OCI-LY3 (cell line): Measurements from ENCODE around the gene CCDC7.
A peak's percentile ranks its signal among the peaks of the same experiment; 100 is the strongest.
"Not testable (repeated sequence)": the region's sequence is repeated elsewhere in the genome, so short reads cannot be mapped to it uniquely, and the experiment has no call there.

Experiments
- H2AFZ ChIP-seq: fragments of 200-600, 300-600 bp; shearing (Covaris generic); 2 replicates; pipeline ENCODE4 v1.6.0; 2014; ENCODE audit warnings: antibody characterized with exemption, low read depth, low read length
- H3K27ac ChIP-seq: fragments of 200-600, 300-600 bp; sonication (generic); 2 replicates; pipeline ENCODE4 v1.5.1; 2014; ENCODE audit warnings: mild to moderate bottlenecking, low read length, moderate library complexity, mixed read lengths
- H3K27me3 ChIP-seq: fragments of 200-600, 300-600 bp; sonication (generic); 2 replicates; pipeline ENCODE4 v1.6.1; 2014; ENCODE audit warnings: low read depth, low read length, mixed read lengths
- H3K36me3 ChIP-seq: fragments of 200-600, 300-600 bp; sonication (generic); replicated peaks from 2 replicates; pipeline ENCODE3; 2014; ENCODE audit warnings: low read depth, low read length, mixed read lengths
- H3K4me1 ChIP-seq: fragments of 300-600, 200-600 bp; sonication (generic); 2 replicates; pipeline ENCODE4 v1.6.1; 2014; ENCODE audit warnings: low read length, mixed read lengths
- H3K4me2 ChIP-seq: fragments of 200-600, 300-600 bp; sonication (generic); 2 replicates; pipeline ENCODE4 v1.6.1; 2014; ENCODE audit warnings: low read length, mixed read lengths
- H3K4me3 ChIP-seq: fragments of 300-600, 200-600 bp; sonication (generic); 2 replicates; pipeline ENCODE4 v1.5.1; 2014; ENCODE audit warnings: antibody characterized with exemption, mild to moderate bottlenecking, low read length, moderate library complexity
- H3K79me2 ChIP-seq: fragments of 300-600, 200-600 bp; shearing (Covaris generic); 2 replicates; pipeline ENCODE4 v1.6.1; 2014; ENCODE audit warnings: mild to moderate bottlenecking, low read length, mixed read lengths
- H3K9ac ChIP-seq: fragments of 300-600, 200-600 bp; shearing (Covaris generic); 2 replicates; pipeline ENCODE4 v1.6.0; 2014; ENCODE audit warnings: mild to moderate bottlenecking, low read length, moderate library complexity
- H3K9me3 ChIP-seq: fragments of 200-600, 300-600 bp; shearing (Covaris generic); 2 replicates; pipeline ENCODE4 v1.6.1; 2014; ENCODE audit warnings: low read length, mixed read lengths; ENCODE audit not compliant: insufficient read depth
- H4K20me1 ChIP-seq: fragments of 200-600, 300-600 bp; sonication (generic); 2 replicates; pipeline ENCODE4 v1.6.1; 2016; ENCODE audit warnings: low read length, mixed read lengths; ENCODE audit not compliant: insufficient read depth
- CTCF ChIP-seq: fragments of 200-600, 300-600 bp; sonication (generic); IDR thresholded peaks from 2 replicates; pipeline ENCODE4 v1.5.1; 2014; ENCODE audit warnings: antibody characterized with exemption, low read length, low read depth
- EZH2phosphoT487 ChIP-seq: fragments of 200-600 bp; shearing (Covaris generic); IDR thresholded peaks from 2 replicates; pipeline ENCODE4 v1.6.1; 2018; ENCODE audit warnings: antibody characterized with exemption, mixed run types, low read depth

Gene CCDC7

GRCh38 chr10:32788359-32788758 lies 342.4 kb downstream of the CCDC7 start:
- Histone ChIP-seq H3K27ac (no peak overlapping the region), H3K79me2 (no peaks in the 10 kb centered on the region), H4K20me1 (no peaks in the 10 kb centered on the region), H3K27me3 (no peaks in the 10 kb centered on the region), H3K4me3 (no peak overlapping the region), H3K4me1 (no peaks in the 10 kb centered on the region), H2AFZ (no peak overlapping the region), H3K9me3 (no peaks in the 10 kb centered on the region), H3K9ac (no peak overlapping the region), H3K4me2 (no peak overlapping the region), H3K36me3 (no peaks in the 10 kb centered on the region)
- TF ChIP-seq EZH2phosphoT487, result no peak
- TF ChIP-seq CTCF, result no peak

- no peaks in the 10 kb centered on the region for H3K4me1 ChIP-seq
- no peak overlapping the region for H3K4me3 ChIP-seq
- H4K20me1 ChIP-seq, result no peaks in the 10 kb centered on the region
- no peaks in the 10 kb centered on the region for H3K79me2 ChIP-seq
- no peaks in the 10 kb centered on the region for H3K27me3 ChIP-seq
- H3K9me3 ChIP-seq, result no peaks in the 10 kb centered on the region
- TF ChIP-seq EZH2phosphoT487, result no peak
- no peak overlapping the region for H3K4me2 ChIP-seq
- H3K36me3 ChIP-seq, result no peaks in the 10 kb centered on the region
- H3K27ac ChIP-seq, result no peak overlapping the region
- no peak overlapping the region for H2AFZ ChIP-seq
- no peak overlapping the region for H3K9ac ChIP-seq
These were observed 344.5 kb downstream of the CCDC7 start for GRCh38 chr10:32790483-32790882.

- no peaks in the 10 kb centered on the region for H3K79me2 ChIP-seq
- TF ChIP-seq EZH2phosphoT487 (no peak), CTCF (no peak)
- no peaks in the 10 kb centered on the region for H3K4me1 ChIP-seq
- no peaks in the 10 kb centered on the region for H3K9me3 ChIP-seq
- H3K9ac ChIP-seq, result no peak overlapping the region
- H3K4me2 ChIP-seq, result no peak overlapping the region
- H3K27me3 ChIP-seq, result no peaks in the 10 kb centered on the region
- no peaks in the 10 kb centered on the region for H4K20me1 ChIP-seq
- H3K4me3 ChIP-seq, result no peak overlapping the region
- H3K27ac ChIP-seq, result no peak overlapping the region
- H2AFZ ChIP-seq, result no peak overlapping the region
- no peaks in the 10 kb centered on the region for H3K36me3 ChIP-seq
These were observed 347.1 kb downstream of the CCDC7 start for GRCh38 chr10:32793033-32793432.

- no peaks in the 10 kb centered on the region for H3K4me1 ChIP-seq
- H2AFZ ChIP-seq, result no peak overlapping the region
- H3K4me2 ChIP-seq, result no peak overlapping the region
- no peak overlapping the region for H3K9ac ChIP-seq
- no peaks in the 10 kb centered on the region for H4K20me1 ChIP-seq
- no peaks in the 10 kb centered on the region for H3K9me3 ChIP-seq
- H3K27ac ChIP-seq, result no peak overlapping the region
- no peaks in the 10 kb centered on the region for H3K36me3 ChIP-seq
- no peaks in the 10 kb centered on the region for H3K79me2 ChIP-seq
- H3K27me3 ChIP-seq, result no peaks in the 10 kb centered on the region
- peak; percentile 60 for TF ChIP-seq CTCF
- no peak for TF ChIP-seq EZH2phosphoT487
- no peak overlapping the region for H3K4me3 ChIP-seq
These were observed 349.8 kb downstream of the CCDC7 start for GRCh38 chr10:32795598-32796183.

- not testable (repeated sequence) for H3K79me2 ChIP-seq
These were observed 351.5 kb downstream of the CCDC7 start for GRCh38 chr10:32797393-32797792.

More at GRCh38 chr10:32797393-32797792, 351.5 kb downstream of the CCDC7 start:
- not testable (repeated sequence) for H3K27ac ChIP-seq, H3K9me3 ChIP-seq, H3K4me1 ChIP-seq, H3K4me3 ChIP-seq, H3K36me3 ChIP-seq, H4K20me1 ChIP-seq, H2AFZ ChIP-seq, H3K27me3 ChIP-seq, H3K4me2 ChIP-seq, H3K9ac ChIP-seq
